Body of pancreas (tissue), 4 donors: ENCODE data around the gene CDH4. TPM values are rescaled to one million over a fixed set of nuclear protein-coding genes. Genes with fewer than 3 reads are reported as not detected.

ENCODE experiments used
- ATAC-seq: fragments of 150-250 bp; one replicate; pipeline ENCODE4 v1.9.1; 2016
- DNase-seq, 4 donors: peaks; one replicate each; pipeline ENCODE4 v3.0.0-alpha.2; 2019
- H3K27ac ChIP-seq, 4 donors: fragments of 200-600 bp; sonication (generic); 1 replicate in 3 of 4; 2 replicates in 1 of 4; pipeline versions ENCODE4 v1.5.1 to v1.6.1; 2016 to 2019; ENCODE audit warnings: mild to moderate bottlenecking in 1 of 4, mixed read lengths in 1 of 4, moderate library complexity in 1 of 4
- H3K27me3 ChIP-seq, 2 donors: fragments of 200-600 bp; sonication (generic); one replicate each; pipeline ENCODE4 v1.6.0; 2016; ENCODE audit warnings: mild to moderate bottlenecking in 1 of 2
- H3K36me3 ChIP-seq, 2 donors: fragments of 200-600 bp; sonication (generic); replicated peaks in 1 of 2; 2 replicates each; pipeline ENCODE4 v1.5.1; 2016; ENCODE audit warnings: low read depth in 2 of 2; ENCODE audit not compliant: insufficient read depth in 1 of 2
- H3K4me1 ChIP-seq: fragments of 200-600 bp; sonication (generic); one replicate; pipeline ENCODE4 v1.6.0; 2016
- H3K4me3 ChIP-seq, 2 donors: fragments of 200-600 bp; sonication (generic); 1 replicate in 1 of 2; 2 replicates in 1 of 2; pipeline ENCODE4 v1.5.1; 2016 to 2019
- H3K9me3 ChIP-seq, 3 donors: fragments of 200-600 bp; sonication (generic); 1 replicate in 2 of 3; 2 replicates in 1 of 3; pipeline ENCODE4 v1.5.1; 2016
- POLR2A ChIP-seq, 3 donors: fragments of 450-650 bp; IDR thresholded peaks; one replicate each; pipeline ENCODE4 v1.6.1; 2016; ENCODE audit warnings: antibody characterized with exemption in 3 of 3, mild to moderate bottlenecking in 2 of 3
- WGBS, 2 donors: methylation state at CpG; one replicate each; pipeline ENCODE4 v1.1.5; 2017; 5-methylcytosine and 5-hydroxymethylcytosine counted together
- intact Hi-C: fragments of 100-400 bp; cut with DNase I; formaldehyde crosslinking; loops from one replicate; pipeline ENCODE4 v1.15.1; 2023
- total RNA-seq, 2 donors: library from RNA; depleted of rRNA; stranded (reverse); fragments of >200 nt; gene quantifications; one replicate each; pipeline ENCODE4 v1.1.0, GENCODE V29; 2016
- TF ChIP-seq, protein P1 (sequence below), 7 experiments: fragments of 450-650 bp in 4 of 7; fragments of 200-600 bp in 3 of 7; sonication (generic) in 3 of 7; IDR thresholded peaks; one replicate each; pipeline ENCODE4 v1.5.1; 2016 to 2019; ENCODE audit warnings: antibody characterized with exemption in 7 of 7

Gene CDH4
- total RNA-seq, 2 donors from 2014 or later: 0.33 to 0.52 TPM

GRCh38 chr20:61416546-61416945 is 164.5 kb downstream of the CDH4 start:
- no peak for TF ChIP-seq POLR2A (IDR thresholded peaks at IDR 0.05)
- TF ChIP-seq, protein P1, sequence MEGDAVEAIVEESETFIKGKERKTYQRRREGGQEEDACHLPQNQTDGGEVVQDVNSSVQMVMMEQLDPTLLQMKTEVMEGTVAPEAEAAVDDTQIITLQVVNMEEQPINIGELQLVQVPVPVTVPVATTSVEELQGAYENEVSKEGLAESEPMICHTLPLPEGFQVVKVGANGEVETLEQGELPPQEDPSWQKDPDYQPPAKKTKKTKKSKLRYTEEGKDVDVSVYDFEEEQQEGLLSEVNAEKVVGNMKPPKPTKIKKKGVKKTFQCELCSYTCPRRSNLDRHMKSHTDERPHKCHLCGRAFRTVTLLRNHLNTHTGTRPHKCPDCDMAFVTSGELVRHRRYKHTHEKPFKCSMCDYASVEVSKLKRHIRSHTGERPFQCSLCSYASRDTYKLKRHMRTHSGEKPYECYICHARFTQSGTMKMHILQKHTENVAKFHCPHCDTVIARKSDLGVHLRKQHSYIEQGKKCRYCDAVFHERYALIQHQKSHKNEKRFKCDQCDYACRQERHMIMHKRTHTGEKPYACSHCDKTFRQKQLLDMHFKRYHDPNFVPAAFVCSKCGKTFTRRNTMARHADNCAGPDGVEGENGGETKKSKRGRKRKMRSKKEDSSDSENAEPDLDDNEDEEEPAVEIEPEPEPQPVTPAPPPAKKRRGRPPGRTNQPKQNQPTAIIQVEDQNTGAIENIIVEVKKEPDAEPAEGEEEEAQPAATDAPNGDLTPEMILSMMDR (IDR thresholded peaks at IDR 0.05): no peak
- no peak for DNase-seq
- intact Hi-C loops: no loop called here

DNA sequence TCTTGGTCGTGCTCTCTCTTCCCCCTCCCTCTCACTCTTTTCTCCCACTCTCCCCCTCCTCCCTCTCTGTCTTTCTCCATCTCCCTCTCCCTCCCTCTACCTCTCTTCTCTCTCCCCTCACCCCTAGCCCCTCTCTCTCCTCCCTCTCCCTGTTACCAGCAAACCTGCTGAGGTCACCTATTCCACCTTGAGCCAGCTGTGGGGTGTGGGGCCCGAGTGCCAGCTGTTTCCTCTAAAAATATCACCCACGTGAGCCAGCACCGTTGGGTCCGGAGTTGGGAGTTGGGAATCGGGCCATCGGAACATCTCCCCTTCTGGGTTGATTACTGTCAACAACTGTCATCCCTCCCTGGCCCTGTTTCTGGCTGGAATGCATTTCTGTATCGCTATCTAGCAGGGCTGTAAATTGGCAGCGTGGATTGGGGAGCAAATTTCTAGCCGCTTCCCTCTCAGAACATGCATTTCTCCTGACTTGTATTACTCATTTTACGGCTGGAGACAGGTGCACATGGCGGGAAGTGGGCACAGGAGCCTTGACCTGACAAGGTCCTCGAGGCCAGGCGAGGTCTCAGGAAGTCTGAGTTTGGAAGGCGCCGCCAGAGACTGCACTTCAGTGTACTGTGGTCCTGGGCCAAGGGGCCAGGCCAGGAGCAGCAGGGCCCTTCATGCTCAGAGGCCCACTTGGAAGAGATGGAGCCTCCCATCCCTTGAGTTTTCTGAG is 165.3 kb downstream of the CDH4 start:
- no peak overlapping the region for H3K27ac ChIP-seq
- H3K9me3 ChIP-seq: no peaks in the 10 kb centered on the region
- intact Hi-C loops: no loop called here
- H3K4me1 ChIP-seq: no peaks in the 10 kb centered on the region
- H3K36me3 ChIP-seq: no peaks in the 10 kb centered on the region
- TF ChIP-seq POLR2A (IDR thresholded peaks at IDR 0.05): no peak
- TF ChIP-seq, protein P1 (IDR thresholded peaks at IDR 0.05): no peak
- DNase-seq (no peak), ATAC-seq (no peak)
- H3K4me3 ChIP-seq: no peak overlapping the region
- no peaks in the 10 kb centered on the region for H3K27me3 ChIP-seq
- WGBS, 2 donors: 53 to 64% methylated on average over 13 to 16 of the region's 16 CpGs

More at GRCh38 chr20:61416546-61416945, 164.5 kb downstream of the CDH4 start:
- no peak overlapping the region for H3K27ac ChIP-seq
- H3K27me3 ChIP-seq: no peaks in the 10 kb centered on the region
- H3K9me3 ChIP-seq: no peaks in the 10 kb centered on the region
- 63 to 76% methylated on average over 4 to 7 of the region's 7 CpGs for WGBS, 2 donors
- no peaks in the 10 kb centered on the region for H3K36me3 ChIP-seq
- H3K4me1 ChIP-seq: no peaks in the 10 kb centered on the region
- no peak overlapping the region for H3K4me3 ChIP-seq
- ATAC-seq: no peak

DNA sequence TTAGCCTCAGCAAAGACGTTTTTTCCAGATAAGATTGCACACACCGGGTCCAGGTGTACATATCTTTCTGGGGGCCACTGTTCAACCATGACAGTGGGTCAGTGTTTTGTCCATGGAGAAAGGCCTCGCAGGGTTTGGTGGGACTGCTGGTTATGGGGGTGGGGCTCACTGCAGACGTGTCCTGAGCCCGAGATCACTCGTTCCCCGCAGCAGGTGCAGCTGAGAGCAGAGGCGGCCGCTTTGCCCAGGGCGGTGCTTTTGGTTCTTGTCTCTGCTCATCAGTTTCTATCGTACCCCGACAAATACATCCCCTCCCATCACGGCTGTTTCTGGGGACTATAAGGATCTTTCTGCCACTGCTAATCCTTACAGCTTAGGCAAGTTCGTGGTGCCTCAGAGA is 166.9 kb downstream of the CDH4 start:
- Histone ChIP-seq H3K4me3 (no peak overlapping the region), H3K27ac (no peak overlapping the region), H3K36me3 (no peaks in the 10 kb centered on the region), H3K9me3 (no peaks in the 10 kb centered on the region), H3K27me3 (no peaks in the 10 kb centered on the region), H3K4me1 (no peaks in the 10 kb centered on the region)
- ATAC-seq (no peak), DNase-seq (no peak)
- WGBS, 2 donors: 57 to 64% methylated on average over 9 to 14 of the region's 14 CpGs
- intact Hi-C loops: no loop called here
- TF ChIP-seq, protein P1 (IDR thresholded peaks at IDR 0.05): no peak
- TF ChIP-seq POLR2A (IDR thresholded peaks at IDR 0.05): no peak

GRCh38 chr20:61419501-61419900 is 167.4 kb downstream of the CDH4 start:
- TF ChIP-seq, protein P1 (IDR thresholded peaks at IDR 0.05): no peak
- TF ChIP-seq POLR2A (IDR thresholded peaks at IDR 0.05): no peak
- Histone ChIP-seq H3K4me1 (no peaks in the 10 kb centered on the region), H3K36me3 (no peaks in the 10 kb centered on the region), H3K27me3 (no peaks in the 10 kb centered on the region), H3K9me3 (no peaks in the 10 kb centered on the region), H3K27ac (no peak overlapping the region), H3K4me3 (no peak overlapping the region)
- 51% methylated on average over 6 of the region's 6 CpGs for WGBS, 2 donors
- DNase-seq (no peak), ATAC-seq (no peak)
- intact Hi-C loops: no loop called here

GRCh38 chr20:61420056-61420455 is 168.0 kb downstream of the CDH4 start:
- no peaks in the 10 kb centered on the region for H3K27me3 ChIP-seq
- H3K27ac ChIP-seq: no peak overlapping the region
- 58 to 72% methylated on average over 5 to 6 of the region's 6 CpGs for whole genome bisulfite sequencing, 2 donors
- no peaks in the 10 kb centered on the region for H3K4me1 ChIP-seq
- H3K36me3 ChIP-seq: no peaks in the 10 kb centered on the region
- ATAC-seq: no peak
- no peak for DNase-seq
- H3K9me3 ChIP-seq: no peaks in the 10 kb centered on the region
- no peak overlapping the region for H3K4me3 ChIP-seq
- TF ChIP-seq POLR2A (IDR thresholded peaks at IDR 0.05): no peak
- TF ChIP-seq, protein P1 (IDR thresholded peaks at IDR 0.05): no peak
- intact Hi-C loops: no loop called here
